BLaER1 treated with 17β-estradiol and CSF1 and Interleukin-3, amounts not matched to agents 10 nM and 100 nM (cell line): ENCODE measurements around the gene CCNA2.

Experiments
- H3K27ac ChIP-seq, 11 experiments: shearing (Covaris generic); formaldehyde crosslinking; 2 replicates each; pipeline ENCODE4 v1.8.1; 2022
- H3K27me3 ChIP-seq, 11 experiments: shearing (Covaris generic); formaldehyde crosslinking; 2 replicates each; pipeline ENCODE4 v1.8.1; 2022
- H3K36me3 ChIP-seq, 11 experiments: shearing (Covaris generic); formaldehyde crosslinking; 2 replicates each; pipeline ENCODE4 v1.8.1; 2022
- H3K4me1 ChIP-seq, 10 experiments: shearing (Covaris generic); formaldehyde crosslinking; 2 replicates each; pipeline ENCODE4 v1.8.1; 2022
- H3K4me2 ChIP-seq, 11 experiments: shearing (Covaris generic); formaldehyde crosslinking; 2 replicates each; pipeline ENCODE4 v1.8.1; 2022
- H3K4me3 ChIP-seq, 10 experiments: shearing (Covaris generic); formaldehyde crosslinking; 2 replicates each; pipeline ENCODE4 v1.8.1; 2022
- H3K9ac ChIP-seq, 11 experiments: shearing (Covaris generic); formaldehyde crosslinking; 2 replicates each; pipeline ENCODE4 v1.8.1; 2022
- H3K9me3 ChIP-seq, 11 experiments: shearing (Covaris generic); formaldehyde crosslinking; replicated peaks in 1 of 11; 2 replicates each; pipeline ENCODE4 v1.8.1; 2022
- H4K20me1 ChIP-seq, 11 experiments: shearing (Covaris generic); formaldehyde crosslinking; 2 replicates each; pipeline ENCODE4 v1.8.1; 2022
- Cebpa-rat ChIP-seq, 11 experiments: shearing (Covaris generic); IDR thresholded peaks; 2 replicates each; pipeline ENCODE4 v1.8.1; 2022

The CCNA2 gene

GRCh38 chr4:121817701-121818100 lies 6.0 kb downstream of the CCNA2 start:
- no peaks in the 10 kb centered on the region for H3K27me3 ChIP-seq
- no peak overlapping the region for H3K4me2 ChIP-seq
- peaks cover 13 to 25% (median 20%) of the 10 kb centered on the region in 10 experiments for H3K4me1 ChIP-seq
- no peak overlapping the region for H3K9ac ChIP-seq
- H4K20me1 ChIP-seq, result peaks cover 0 to 69% (median 31%) of the 10 kb centered on the region in 11 experiments; a peak in 16 of 22 replicates
- H3K9me3 ChIP-seq, result no peaks in the 10 kb centered on the region
- H3K27ac ChIP-seq, result no peak overlapping the region
- peaks cover 54 to 98% (median 94%) of the 10 kb centered on the region in 11 experiments for H3K36me3 ChIP-seq
- TF ChIP-seq Cebpa-rat (IDR thresholded peaks at IDR 0.05), result no peak
- H3K4me3 ChIP-seq, result no peak overlapping the region

- no peak for TF ChIP-seq Cebpa-rat (IDR thresholded peaks at IDR 0.05)
- no peak overlapping the region for H3K9ac ChIP-seq
- peaks cover 6 to 18% (median 13%) of the 10 kb centered on the region in 10 experiments for H3K4me1 ChIP-seq
- peaks cover 0 to 63% (median 27%) of the 10 kb centered on the region in 11 experiments; a peak in 15 of 22 replicates for H4K20me1 ChIP-seq
- H3K9me3 ChIP-seq, result no peaks in the 10 kb centered on the region
- H3K4me2 ChIP-seq, result no peak overlapping the region
- no peaks in the 10 kb centered on the region for H3K27me3 ChIP-seq
- no peak overlapping the region for H3K4me3 ChIP-seq
- peaks cover 61 to 100% (median 97%) of the 10 kb centered on the region in 11 experiments for H3K36me3 ChIP-seq
- no peak overlapping the region for H3K27ac ChIP-seq
Measured at GRCh38 chr4:121817006-121817405, 6.7 kb downstream of the CCNA2 start.

GRCh38 chr4:121814756-121815155 lies 8.9 kb downstream of the CCNA2 start:
- H3K27me3 ChIP-seq, result no peaks in the 10 kb centered on the region
- no peak overlapping the region for H3K4me2 ChIP-seq
- no peak overlapping the region for H3K4me3 ChIP-seq
- H3K9me3 ChIP-seq, result no peaks in the 10 kb centered on the region
- no peak overlapping the region for H3K27ac ChIP-seq
- peaks cover 79 to 100% (median 98%) of the 10 kb centered on the region in 11 experiments for H3K36me3 ChIP-seq
- H3K4me1 ChIP-seq, result peaks cover 0 to 4% (median 0%) of the 10 kb centered on the region in 10 experiments; a peak in 2 of 20 replicates
- peaks cover 0 to 46% (median 20%) of the 10 kb centered on the region in 11 experiments; a peak in 15 of 22 replicates for H4K20me1 ChIP-seq
- H3K9ac ChIP-seq, result no peak overlapping the region
- no peak for TF ChIP-seq Cebpa-rat (IDR thresholded peaks at IDR 0.05)

- no peak overlapping the region for H3K27ac ChIP-seq
- no peaks in the 10 kb centered on the region for H3K9me3 ChIP-seq
- no peak overlapping the region for H3K4me3 ChIP-seq
- H3K27me3 ChIP-seq, result no peaks in the 10 kb centered on the region
- H3K9ac ChIP-seq, result no peak overlapping the region
- TF ChIP-seq Cebpa-rat (IDR thresholded peaks at IDR 0.05), result no peak
- H3K4me1 ChIP-seq, result no peaks in the 10 kb centered on the region
- H3K36me3 ChIP-seq, result peaks cover 94 to 100% (median 98%) of the 10 kb centered on the region in 11 experiments
- no peak overlapping the region for H3K4me2 ChIP-seq
- peaks cover 0 to 26% (median 13%) of the 10 kb centered on the region in 11 experiments; a peak in 15 of 22 replicates for H4K20me1 ChIP-seq
Measured at GRCh38 chr4:121811122-121811521, 12.6 kb downstream of the CCNA2 start.

- Histone ChIP-seq H3K9me3 (no peaks in the 10 kb centered on the region), H4K20me1 (peaks cover 0 to 10% (median 0%) of the 10 kb centered on the region in 11 experiments; a peak in 3 of 22 replicates), H3K4me1 (peaks cover 10 to 23% (median 14%) of the 10 kb centered on the region in 10 experiments; a peak in 18 of 20 replicates), H3K36me3 (peaks cover 85 to 94% (median 90%) of the 10 kb centered on the region in 11 experiments), H3K9ac (no peak overlapping the region), H3K27ac (no peak overlapping the region), H3K27me3 (no peaks in the 10 kb centered on the region), H3K4me3 (no peak overlapping the region), H3K4me2 (no peak overlapping the region)
- TF ChIP-seq Cebpa-rat (IDR thresholded peaks at IDR 0.05), result no peak
Measured at GRCh38 chr4:121806411-121806810, 17.3 kb downstream of the CCNA2 start.

- H3K27ac ChIP-seq, result peak overlapping the region; percentile 76 to 94 (median 89)
- no peaks in the 10 kb centered on the region for H3K9me3 ChIP-seq
- peak overlapping the region; percentile 86 to 96 (median 91) for H3K9ac ChIP-seq
- TF ChIP-seq Cebpa-rat (IDR thresholded peaks at IDR 0.05), result no peak
- H3K4me3 ChIP-seq, result peak overlapping the region; percentile 77 to 99 (median 88)
- H3K4me2 ChIP-seq, result peak overlapping the region; percentile 68 to 94 (median 85)
- H3K27me3 ChIP-seq, result no peaks in the 10 kb centered on the region
- H3K36me3 ChIP-seq, result peaks cover 42 to 47% (median 43%) of the 10 kb centered on the region in 11 experiments
- H3K4me1 ChIP-seq, result peaks cover 25 to 46% (median 34%) of the 10 kb centered on the region in 10 experiments
- peaks cover 0 to 5% (median 0%) of the 10 kb centered on the region in 11 experiments; a peak in 1 of 22 replicates for H4K20me1 ChIP-seq
Measured at GRCh38 chr4:121801715-121802075, 22.0 kb downstream of the CCNA2 start.

- Histone ChIP-seq H3K9me3 (no peaks in the 10 kb centered on the region), H3K4me1 (peaks cover 25 to 46% (median 34%) of the 10 kb centered on the region in 10 experiments), H3K27ac (peak within 1 kb of the TSS; percentile 76 to 94 (median 89)), H4K20me1 (peaks cover 0 to 3% (median 0%) of the 10 kb centered on the region in 11 experiments; a peak in 1 of 22 replicates), H3K4me3 (peak within 1 kb of the TSS; percentile 77 to 99 (median 88)), H3K4me2 (peak within 1 kb of the TSS; percentile 68 to 94 (median 85)), H3K27me3 (no peaks in the 10 kb centered on the region), H3K9ac (peak within 1 kb of the TSS; percentile 86 to 96 (median 91)), H3K36me3 (peaks cover 36 to 41% (median 37%) of the 10 kb centered on the region in 11 experiments)
- TF ChIP-seq Cebpa-rat (IDR thresholded peaks at IDR 0.05), result peak in 4 of 11 experiments; percentile 18 to 69 (median 45); a peak in 5 of 22 replicates
Measured at GRCh38 chr4:121800961-121801714, 22.5 kb downstream of the CCNA2 start, which contains the start of gene EXOSC9. TSS of gene EXOSC9 (plus strand) at chr4:121801323. CDS start at chr4:121801425, 102 bp downstream.

GRCh38 chr4:121800638-121800960 lies 23.1 kb downstream of the CCNA2 start:
- H3K4me3 ChIP-seq, result peak overlapping the region; percentile 77 to 99 (median 88)
- H3K9me3 ChIP-seq, result no peaks in the 10 kb centered on the region
- peak overlapping the region; percentile 68 to 94 (median 78) for H3K4me2 ChIP-seq
- H3K27me3 ChIP-seq, result no peaks in the 10 kb centered on the region
- H3K9ac ChIP-seq, result peak overlapping the region; percentile 86 to 96 (median 91)
- TF ChIP-seq Cebpa-rat (IDR thresholded peaks at IDR 0.05), result no peak
- H4K20me1 ChIP-seq, result no peaks in the 10 kb centered on the region
- peak overlapping the region; percentile 76 to 94 (median 89) for H3K27ac ChIP-seq
- peaks cover 31 to 36% (median 32%) of the 10 kb centered on the region in 11 experiments for H3K36me3 ChIP-seq
- peaks cover 25 to 46% (median 34%) of the 10 kb centered on the region in 10 experiments for H3K4me1 ChIP-seq

- Histone ChIP-seq H3K36me3 (peaks cover 24 to 30% (median 26%) of the 10 kb centered on the region in 11 experiments), H3K4me2 (peak overlapping the region; percentile 68 to 94 (median 78)), H3K4me3 (peak overlapping the region; percentile 77 to 99 (median 88)), H4K20me1 (no peaks in the 10 kb centered on the region), H3K9ac (peak overlapping the region; percentile 86 to 96 (median 91); a peak in 21 of 22 replicates), H3K27me3 (no peaks in the 10 kb centered on the region), H3K9me3 (no peaks in the 10 kb centered on the region), H3K27ac (peak overlapping the region; percentile 76 to 94 (median 89); a peak in 21 of 22 replicates), H3K4me1 (peaks cover 25 to 47% (median 34%) of the 10 kb centered on the region in 10 experiments)
- TF ChIP-seq Cebpa-rat (IDR thresholded peaks at IDR 0.05), result no peak
Measured at GRCh38 chr4:121799867-121800501, 23.7 kb downstream of the CCNA2 start.
